Mesendoderm (in vitro differentiated cells): ENCODE data around the gene MRPL10.

Experiments used
- DNase-seq: peaks from one replicate; pipeline ENCODE4 v3.0.0; 2013
- H2AK5ac ChIP-seq: 2 replicates; pipeline ENCODE4 v1.6.1; 2013; ENCODE audit warnings: low read length, inconsistent platforms
- H2BK120ac ChIP-seq: 2 replicates; pipeline ENCODE4 v1.6.1; 2013; ENCODE audit warnings: low read depth, mild to moderate bottlenecking, low read length, moderate library complexity, mixed read lengths
- H2BK15ac ChIP-seq: replicated peaks from 2 replicates; pipeline ENCODE4 v1.6.1; 2013; ENCODE audit warnings: low read depth, mild to moderate bottlenecking, moderate library complexity
- H2BK5ac ChIP-seq: 2 replicates; pipeline ENCODE4 v1.6.1; 2013; ENCODE audit warnings: low read length, inconsistent platforms
- H3K18ac ChIP-seq: 2 replicates; pipeline ENCODE4 v1.6.1; 2013; ENCODE audit warnings: mild to moderate bottlenecking, low read length, mixed read lengths
- H3K23ac ChIP-seq: one replicate; pipeline ENCODE4 v1.6.1; 2013; ENCODE audit warnings: low read length
- H3K27ac ChIP-seq: 2 replicates; pipeline ENCODE4 v1.5.1; 2013; ENCODE audit warnings: low read depth, mild to moderate bottlenecking, inconsistent platforms, low read length, moderate library complexity
- H3K27me3 ChIP-seq: 2 replicates; pipeline ENCODE4 v1.6.1; 2013; ENCODE audit warnings: low read length, control low read depth, mild to moderate bottlenecking, inconsistent platforms; ENCODE audit not compliant: insufficient read depth, poor library complexity
- H3K36me3 ChIP-seq: 2 replicates; pipeline ENCODE4 v1.6.1; 2013; ENCODE audit warnings: low read length, inconsistent platforms; ENCODE audit not compliant: control insufficient read depth, insufficient read depth
- H3K4ac ChIP-seq: one replicate; pipeline ENCODE4 v1.6.1; 2013; ENCODE audit warnings: low read depth, mild to moderate bottlenecking, low read length, moderate library complexity
- H3K4me1 ChIP-seq: 2 replicates; pipeline ENCODE4 v1.6.1; 2013; ENCODE audit warnings: low read depth, low read length, inconsistent platforms; ENCODE audit not compliant: control insufficient read depth
- H3K4me2 ChIP-seq: 2 replicates; pipeline ENCODE4 v1.6.1; 2013; ENCODE audit warnings: low read length
- H3K4me3 ChIP-seq: 2 replicates; pipeline ENCODE4 v1.5.1; 2013; ENCODE audit warnings: mild to moderate bottlenecking, low read length
- H3K56ac ChIP-seq: one replicate; pipeline ENCODE4 v1.6.1; 2013; ENCODE audit warnings: low read length
- H3K79me1 ChIP-seq: 2 replicates; pipeline ENCODE4 v1.6.1; 2013; ENCODE audit warnings: low read length, inconsistent platforms
- H3K79me2 ChIP-seq: 2 replicates; pipeline ENCODE4 v1.6.1; 2013; ENCODE audit warnings: mild to moderate bottlenecking, low read length; ENCODE audit not compliant: control insufficient read depth, insufficient read depth
- H3K9ac ChIP-seq: 2 replicates; pipeline ENCODE4 v1.6.1; 2013; ENCODE audit warnings: low read length, inconsistent platforms
- H4K5ac ChIP-seq: one replicate; pipeline ENCODE4 v1.6.1; 2013; ENCODE audit warnings: low read length
- H4K8ac ChIP-seq: one replicate; pipeline ENCODE4 v1.6.1; 2013; ENCODE audit warnings: low read depth, mild to moderate bottlenecking, control low read depth, low read length, moderate library complexity
- WGBS: extraction: QIAGEN DNeasy Blood & Tissue Kit; methylation state at CpG from one replicate; pipeline ENCODE4 v1.1.7; 2013; ENCODE audit warnings: low lambda C conversion rate, missing lambda C conversion rate; ENCODE audit not compliant: insufficient coverage; ENCODE audit errors: extremely low coverage; 5-methylcytosine and 5-hydroxymethylcytosine counted together

The MRPL10 gene

GRCh38 chr17:47862621-47863440 lies 31.5 kb upstream of the MRPL10 start:
- Histone ChIP-seq H3K4me2 (no peak overlapping the region), H4K8ac (no peak overlapping the region), H3K27me3 (no peaks in the 10 kb centered on the region), H3K79me1 (no peaks in the 10 kb centered on the region), H3K36me3 (no peaks in the 10 kb centered on the region), H3K79me2 (no peaks in the 10 kb centered on the region), H3K56ac (no peak overlapping the region), H3K4me1 (peaks cover 10% of the 10 kb centered on the region), H3K9ac (no peak overlapping the region), H3K27ac (no peak overlapping the region), H3K4me3 (no peak overlapping the region), H3K23ac (no peak overlapping the region), H4K5ac (no peak overlapping the region), H2AK5ac (no peak overlapping the region), H3K18ac (no peak overlapping the region), H2BK120ac (no peak overlapping the region), H3K4ac (no peak overlapping the region), H2BK15ac (no peak overlapping the region), H2BK5ac (no peak overlapping the region)
- no CpG with 5 or more reads among the region's 7 CpGs for whole genome bisulfite sequencing
- DNase-seq = no peak

- Histone ChIP-seq H3K56ac (no peak overlapping the region), H3K79me2 (no peaks in the 10 kb centered on the region), H3K9ac (no peak overlapping the region), H3K27ac (no peak overlapping the region), H3K36me3 (no peaks in the 10 kb centered on the region), H3K23ac (no peak overlapping the region), H3K4ac (no peak overlapping the region), H2BK15ac (no peak overlapping the region), H3K4me1 (peaks cover 18% of the 10 kb centered on the region), H3K27me3 (no peaks in the 10 kb centered on the region), H3K79me1 (no peaks in the 10 kb centered on the region), H3K4me3 (no peak overlapping the region), H2BK120ac (no peak overlapping the region), H2BK5ac (no peak overlapping the region), H2AK5ac (no peak overlapping the region), H4K5ac (no peak overlapping the region), H3K4me2 (no peak overlapping the region), H4K8ac (no peak overlapping the region), H3K18ac (no peak overlapping the region)
- WGBS = no CpG with 5 or more reads among the region's 5 CpGs
- no peak for DNase-seq
These were observed 29.0 kb upstream of the MRPL10 start for GRCh38 chr17:47860386-47860785.

GRCh38 chr17:47857551-47858455 lies 26.5 kb upstream of the MRPL10 start:
- Histone ChIP-seq H4K8ac (peak overlapping the region; percentile 58), H2BK120ac (peak overlapping the region; percentile 30), H3K18ac (peak overlapping the region; percentile 69), H3K79me2 (no peaks in the 10 kb centered on the region), H2AK5ac (no peak overlapping the region), H3K23ac (peak overlapping the region; percentile 76), H3K27ac (peak overlapping the region; percentile 59), H3K4me2 (no peak overlapping the region), H3K9ac (peak overlapping the region; percentile 47), H3K27me3 (peaks cover 7% of the 10 kb centered on the region), H3K4me1 (peaks cover 28% of the 10 kb centered on the region), H3K56ac (peak overlapping the region; percentile 90), H3K4ac (peak overlapping the region; percentile 38), H3K4me3 (no peak overlapping the region), H2BK5ac (peak overlapping the region; percentile 95), H3K36me3 (no peaks in the 10 kb centered on the region), H2BK15ac (no peak overlapping the region), H3K79me1 (no peaks in the 10 kb centered on the region), H4K5ac (peak overlapping the region; percentile 50)
- DNase-seq = peak; percentile 82
- WGBS = no CpG with 5 or more reads among the region's 16 CpGs

- Histone ChIP-seq H3K79me1 (no peaks in the 10 kb centered on the region), H3K56ac (peak overlapping the region; percentile 58), H3K4me1 (peaks cover 32% of the 10 kb centered on the region), H3K4ac (no peak overlapping the region), H3K18ac (peak overlapping the region; percentile 20), H3K4me2 (no peak overlapping the region), H3K79me2 (no peaks in the 10 kb centered on the region), H2BK5ac (no peak overlapping the region), H3K9ac (no peak overlapping the region), H3K27ac (no peak overlapping the region), H4K8ac (no peak overlapping the region), H2AK5ac (peak overlapping the region; percentile 27), H2BK15ac (no peak overlapping the region), H3K36me3 (no peaks in the 10 kb centered on the region), H4K5ac (no peak overlapping the region), H2BK120ac (no peak overlapping the region), H3K4me3 (no peak overlapping the region), H3K27me3 (peaks cover 16% of the 10 kb centered on the region), H3K23ac (no peak overlapping the region)
- DNase-seq = no peak
These were observed 25.5 kb upstream of the MRPL10 start for GRCh38 chr17:47856830-47857229.

- Histone ChIP-seq H3K18ac (peak overlapping the region; percentile 28), H3K27me3 (peaks cover 16% of the 10 kb centered on the region), H3K79me1 (no peaks in the 10 kb centered on the region), H3K4me2 (no peak overlapping the region), H3K23ac (no peak overlapping the region), H2BK15ac (no peak overlapping the region), H3K36me3 (no peaks in the 10 kb centered on the region), H3K27ac (no peak overlapping the region), H2BK120ac (no peak overlapping the region), H2AK5ac (no peak overlapping the region), H3K79me2 (no peaks in the 10 kb centered on the region), H3K9ac (no peak overlapping the region), H3K4me3 (no peak overlapping the region), H4K5ac (no peak overlapping the region), H3K4ac (no peak overlapping the region), H3K4me1 (peaks cover 32% of the 10 kb centered on the region), H2BK5ac (no peak overlapping the region), H4K8ac (no peak overlapping the region), H3K56ac (peak overlapping the region; percentile 49)
- peak; percentile 67 for DNase-seq
- no CpG with 5 or more reads among the region's 3 CpGs for WGBS
These were observed 24.4 kb upstream of the MRPL10 start for GRCh38 chr17:47855737-47856136.
